Coronary artery (tissue), 2 donors: ENCODE data around the gene TRIM28.

ENCODE experiments used
- DNase-seq: peaks from one replicate; pipeline ENCODE4 v3.0.0-alpha.2; 2017; ENCODE audit warnings: low spot score
- H3K27ac ChIP-seq, 2 donors: fragments of 200-600 bp; sonication (generic); one replicate each; pipeline ENCODE4 v1.5.1; 2016 to 2019
- H3K4me3 ChIP-seq: fragments of 200-600 bp; sonication (generic); 2 replicates; pipeline ENCODE4 v1.5.1; 2016; ENCODE audit warnings: mild to moderate bottlenecking, moderate library complexity
- CTCF ChIP-seq: fragments of 200-600 bp; sonication (generic); IDR thresholded peaks from one replicate; pipeline ENCODE4 v1.5.1; 2019; ENCODE audit warnings: antibody characterized with exemption

The TRIM28 gene

GRCh38 chr19:58551577-58552471 lies 8.0 kb downstream of the TRIM28 start:
- DNase-seq: no peak
- H3K4me3 ChIP-seq: no peak overlapping the region
- TF ChIP-seq CTCF: no peak
- no peak overlapping the region for H3K27ac ChIP-seq

- DNase-seq: no peak
- H3K4me3 ChIP-seq: no peak overlapping the region
- TF ChIP-seq CTCF: no peak
- H3K27ac ChIP-seq: no peak overlapping the region
Observed at GRCh38 chr19:58552655-58553054, 8.8 kb downstream of the TRIM28 start.

GRCh38 chr19:58553799-58554493 lies 10.1 kb downstream of the TRIM28 start:
- DNase-seq: peak; percentile 75

GRCh38 chr19:58554494-58555368 lies 10.9 kb downstream of the TRIM28 start, which contains the start of gene CHMP2A:
Gene CHMP2A, minus strand, starts transcription at chr19:58555105. Its CDS starts 893 bp downstream, at chr19:58554212.
- Histone ChIP-seq H3K4me3 (peak within 1 kb of the TSS; percentile 86), H3K27ac (peak within 1 kb of the TSS; percentile 94 to 95)
- DNase-seq: peak; percentile 99
- no peak for TF ChIP-seq CTCF

More at GRCh38 chr19:58553799-58554493, 10.1 kb downstream of the TRIM28 start:
- Histone ChIP-seq H3K27ac (peak overlapping the region; percentile 94 to 95), H3K4me3 (peak overlapping the region; percentile 86)
- TF ChIP-seq CTCF: no peak

- Histone ChIP-seq H3K27ac (peak overlapping the region; percentile 94 to 95), H3K4me3 (peak overlapping the region; percentile 86)
- TF ChIP-seq CTCF: no peak
- no peak for DNase-seq
Observed at GRCh38 chr19:58555369-58555885, 11.6 kb downstream of the TRIM28 start.

GRCh38 chr19:58555920-58556621 lies 12.2 kb downstream of the TRIM28 start:
- Histone ChIP-seq H3K4me3 (no peak overlapping the region), H3K27ac (peak overlapping the region; percentile 40 to 95)
- no peak for DNase-seq
- TF ChIP-seq CTCF: no peak
